Adrenal gland (tissue), 12 donors: ENCODE data around the gene CLSTN3. TPM values are rescaled to one million over a fixed set of nuclear protein-coding genes. Genes with fewer than 3 reads are reported as not detected.
A peak's percentile ranks its signal among the peaks of the same experiment; 100 is the strongest.

Experiments
- DNase-seq, 7 donors: peaks; one replicate each; pipeline ENCODE4 v3.0.0-alpha.2; 2019 to 2020
- H3K27ac ChIP-seq, 5 donors: fragments of 200-600 bp; sonication (generic) in 4 of 5; 1 replicate in 3 of 5; 2 replicates in 2 of 5; pipeline versions ENCODE4 v1.5.1 to v1.8.0; 2016 to 2020; ENCODE audit warnings: mild to moderate bottlenecking in 1 of 5
- H3K27me3 ChIP-seq: fragments of 200-600 bp; 2 replicates; pipeline ENCODE4 v1.8.0; 2021
- H3K36me3 ChIP-seq, 2 donors: fragments of 200-600 bp; replicated peaks in 1 of 2; 1 replicate in 1 of 2; 2 replicates in 1 of 2; pipeline versions ENCODE4 v1.5.1 to v1.8.0; 2018 to 2022
- H3K4me1 ChIP-seq, 2 donors: fragments of 200-600 bp; replicated peaks in 1 of 2; 1 replicate in 1 of 2; 2 replicates in 1 of 2; pipeline versions ENCODE4 v1.5.1 to v1.8.0; 2018 to 2021
- H3K4me3 ChIP-seq, 4 donors: fragments of 200-600 bp; sonication (generic) in 3 of 4; one replicate each; pipeline ENCODE4 v1.5.1; 2016 to 2018
- H3K9me3 ChIP-seq, 3 donors: fragments of 200-600 bp; sonication (generic) in 1 of 3; replicated peaks in 1 of 3; 1 replicate in 2 of 3; 2 replicates in 1 of 3; pipeline versions ENCODE4 v1.5.1 to v1.8.0; 2016 to 2021
- CTCF ChIP-seq, 6 experiments: fragments of 450-650 bp in 4 of 6; fragments of 200-600 bp in 2 of 6; sonication (generic) in 1 of 6; IDR thresholded peaks; 1 replicate in 5 of 6; 2 replicates in 1 of 6; pipeline versions ENCODE4 v1.5.1 to v1.8.0; 2016 to 2021; ENCODE audit warnings: antibody characterized with exemption in 6 of 6, mild to moderate bottlenecking in 2 of 6, moderate library complexity in 1 of 6
- POLR2A ChIP-seq, 2 donors: fragments of 450-650 bp; IDR thresholded peaks; one replicate each; pipeline ENCODE4 v1.6.1; 2017; ENCODE audit warnings: antibody characterized with exemption in 2 of 2, mild to moderate bottlenecking in 2 of 2, moderate library complexity in 1 of 2
- WGBS, 4 donors: extraction: QIAGEN DNeasy Blood & Tissue Kit in 2 of 4; methylation state at CpG; one replicate each; pipeline versions ENCODE4 v1.1.5 to v1.1.7; 2013 to 2017; 5-methylcytosine and 5-hydroxymethylcytosine counted together
- intact Hi-C, 2 donors: fragments of 100-400 bp; cut with DNase I; formaldehyde crosslinking; loops; one replicate each; pipeline versions ENCODE4 v1.14.1 to v1.15.0; 2022 to 2023
- polyA plus RNA-seq, 3 donors: library from polyadenylated mRNA; stranded (reverse); fragments of 200-250 nt in 2 of 3; fragments of 350-450 nt in 1 of 3; fragmentation: Illumina TruSeq in 1 of 3; extraction: RNeasy Lipid Tissue Mini Kit (QIAGEN cat#74804) in 1 of 3; gene quantifications; one replicate each; pipeline ENCODE4 v1.2.3, GENCODE V29; 2013 to 2014
- total RNA-seq, 9 donors: library from RNA; depleted of rRNA in 4 of 9; stranded (reverse); fragments of >200 nt in 4 of 9; fragments of 120-200 nt in 1 of 9; fragmentation: NEBNext Ultra II Directional in 1 of 9; extraction: Animal tissue kit (Norgen Biotek cat#: 25700) in 1 of 9; gene quantifications; one replicate each; pipeline versions ENCODE4 v1.1.0 to v1.2.4, GENCODE V29; 2013 to 2023
- donor health status: healthy with polysubstance abuse.
- donor health status: Bipolar disorder and iron deficiency.
- donor health status: DM: yes; HTN: yes; CAD: no.
- donor health status: DM: no; HTN: no; CAD: no.
- donor health status: DM: no; HTN: no; CAD: no.
- donor health status: DM: yes; HTN: yes; CAD: no.

CLSTN3 gene
- total and polyA plus RNA-seq, 12 donors: 9.3 to 175 (median 42.8) TPM

DNA sequence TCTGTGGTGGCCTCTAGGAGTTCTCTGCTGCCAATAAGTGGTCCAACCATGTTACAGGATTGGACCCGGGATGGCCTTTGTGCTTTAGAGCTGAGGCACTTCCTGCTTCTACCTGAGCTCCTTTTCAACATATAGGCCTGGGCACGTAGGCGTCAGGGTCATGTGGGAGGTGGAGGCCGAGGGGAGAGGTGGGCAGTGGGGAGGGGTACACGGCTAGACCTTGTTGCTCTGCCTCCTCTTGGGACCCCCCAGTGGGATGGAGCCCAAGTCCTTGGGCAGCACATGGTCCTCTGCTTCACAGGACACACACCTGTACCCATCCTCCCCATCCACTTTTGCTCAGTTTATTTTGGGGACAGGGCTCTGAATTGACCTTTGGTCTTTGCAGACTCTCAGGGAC, 8.8 kb upstream of the CLSTN3 start:
- TF ChIP-seq CTCF (IDR thresholded peaks at IDR 0.05) (no peak), POLR2A (IDR thresholded peaks at IDR 0.05) (no peak)
- WGBS, 4 donors: 75 to 95% (median 78%) methylated on average over 2 to 5 of the region's 5 CpGs
- intact Hi-C loops: no loop called here

DNA sequence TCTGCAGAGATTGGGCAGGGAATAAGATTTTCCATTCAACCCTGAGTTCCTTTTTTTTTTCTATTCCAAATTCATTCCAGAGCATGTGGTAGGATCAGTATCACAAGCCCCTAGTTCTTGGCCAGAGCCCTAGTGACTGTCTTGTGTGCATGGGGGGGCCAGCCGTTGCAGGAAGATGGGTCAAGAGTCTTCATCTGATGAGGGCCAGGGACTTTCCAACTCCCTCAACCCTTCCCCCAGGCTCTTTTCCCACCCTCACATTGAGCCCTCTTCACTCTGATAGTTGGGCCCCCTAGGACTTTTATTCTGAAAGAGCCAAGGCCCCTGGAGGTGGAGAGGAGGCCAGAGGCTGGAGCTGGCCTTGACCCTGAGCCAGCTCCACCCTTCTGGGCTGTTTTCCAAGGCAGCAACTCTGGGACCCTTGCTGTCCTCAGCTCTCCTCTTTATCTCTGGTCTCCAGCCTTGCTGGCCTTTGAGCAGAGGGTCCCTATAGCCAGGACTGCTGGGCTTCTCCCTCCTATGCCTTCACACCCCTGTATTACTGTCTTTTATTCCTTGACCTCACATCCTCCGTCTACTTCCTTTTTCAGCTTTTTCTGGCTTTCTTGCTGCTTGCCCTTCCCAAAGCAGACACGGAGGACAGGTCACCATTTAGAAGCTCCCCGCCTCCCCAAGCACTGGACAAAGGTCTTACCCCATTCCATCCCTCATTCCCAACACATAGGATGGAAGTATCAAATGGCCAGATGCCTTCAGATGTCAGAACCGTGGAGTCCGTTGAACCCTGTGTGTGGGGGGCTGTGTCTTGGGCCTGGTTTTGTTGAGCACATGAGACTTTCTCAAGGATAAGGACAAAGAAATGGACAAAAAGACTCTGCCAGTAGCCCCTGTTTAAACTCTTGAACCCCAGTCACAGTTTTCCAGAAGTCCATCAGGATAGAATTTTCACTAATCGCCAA, 7.1 kb upstream of the CLSTN3 start:
- Histone ChIP-seq H3K4me3 (no peak overlapping the region), H3K9me3 (no peaks in the 10 kb centered on the region), H3K36me3 (no peaks in the 10 kb centered on the region), H3K4me1 (peaks cover 7 to 26% of the 10 kb centered on the region in 2 donors), H3K27me3 (no peaks in the 10 kb centered on the region), H3K27ac (peak overlapping the region in 2 of 5 donors; percentile 63 to 67)
- WGBS, 4 donors: 53 to 59% (median 56%) methylated on average over 7 of the region's 7 CpGs
- no peak for DNase-seq
- TF ChIP-seq CTCF (IDR thresholded peaks at IDR 0.05): no peak
- no peak for TF ChIP-seq POLR2A (IDR thresholded peaks at IDR 0.05)
- intact Hi-C loops: no loop called here

More for the DNA sequence above, 8.8 kb upstream of the CLSTN3 start:
- DNase-seq: no peak
- no peaks in the 10 kb centered on the region for H3K27me3 ChIP-seq
- no peak overlapping the region for H3K4me3 ChIP-seq
- peaks cover 7 to 26% of the 10 kb centered on the region in 2 donors for H3K4me1 ChIP-seq
- no peaks in the 10 kb centered on the region for H3K9me3 ChIP-seq
- H3K27ac ChIP-seq: no peak overlapping the region
- H3K36me3 ChIP-seq: peaks cover 0 to 2% of the 10 kb centered on the region in 2 donors

- DNase-seq: peak in 3 of 7 donors; percentile 29 to 39 (median 38)
- TF ChIP-seq CTCF (IDR thresholded peaks at IDR 0.05): no peak
- intact Hi-C loops: no loop called here
- Histone ChIP-seq H3K27me3 (no peaks in the 10 kb centered on the region), H3K9me3 (no peaks in the 10 kb centered on the region), H3K36me3 (no peaks in the 10 kb centered on the region), H3K27ac (peak overlapping the region in 2 of 5 donors; percentile 63 to 67), H3K4me3 (no peak overlapping the region), H3K4me1 (peaks cover 8 to 34% of the 10 kb centered on the region in 2 donors)
- WGBS, 4 donors: 48 to 56% (median 50%) methylated on average over 11 of the region's 11 CpGs
Measured at GRCh38 chr12:7123806-7124522, 6.2 kb upstream of the CLSTN3 start.

- no peaks in the 10 kb centered on the region for H3K27me3 ChIP-seq
- H3K4me3 ChIP-seq: no peak overlapping the region
- 69 to 96% (median 79%) methylated on average over 4 of the region's 4 CpGs for WGBS, 4 donors
- H3K9me3 ChIP-seq: no peaks in the 10 kb centered on the region
- H3K36me3 ChIP-seq: no peaks in the 10 kb centered on the region
- DNase-seq: no peak
- no peak overlapping the region for H3K27ac ChIP-seq
- intact Hi-C loops: no loop called here
- peaks cover 23 to 41% of the 10 kb centered on the region in 2 donors for H3K4me1 ChIP-seq
- TF ChIP-seq CTCF (IDR thresholded peaks at IDR 0.05): no peak
Measured at GRCh38 chr12:7125632-7126227, 4.4 kb upstream of the CLSTN3 start.
